GM12864 (cell line): ENCODE results near the gene MCL1.
"Not testable (repeated sequence)": the region's sequence is repeated elsewhere in the genome, so short reads cannot be mapped to it uniquely, and the experiment has no call there.

Experiments used
- DNase-seq: peaks from one replicate; pipeline ENCODE4 v3.0.0-alpha.2; 2011; ENCODE audit warnings: low read depth
- H3K4me3 ChIP-seq: 2 replicates; pipeline ENCODE4 v1.5.1; 2011; ENCODE audit warnings: mild to moderate bottlenecking, low read depth, low read length, control low read depth
- TF ChIP-seq, protein P1 (sequence below): IDR thresholded peaks from 2 replicates; pipeline ENCODE4 v1.5.1; 2011; ENCODE audit warnings: low read depth, mild to moderate bottlenecking, moderate library complexity, low read length, control low read depth, inconsistent platforms; ENCODE audit errors: missing control alignments

MCL1 gene

DNA sequence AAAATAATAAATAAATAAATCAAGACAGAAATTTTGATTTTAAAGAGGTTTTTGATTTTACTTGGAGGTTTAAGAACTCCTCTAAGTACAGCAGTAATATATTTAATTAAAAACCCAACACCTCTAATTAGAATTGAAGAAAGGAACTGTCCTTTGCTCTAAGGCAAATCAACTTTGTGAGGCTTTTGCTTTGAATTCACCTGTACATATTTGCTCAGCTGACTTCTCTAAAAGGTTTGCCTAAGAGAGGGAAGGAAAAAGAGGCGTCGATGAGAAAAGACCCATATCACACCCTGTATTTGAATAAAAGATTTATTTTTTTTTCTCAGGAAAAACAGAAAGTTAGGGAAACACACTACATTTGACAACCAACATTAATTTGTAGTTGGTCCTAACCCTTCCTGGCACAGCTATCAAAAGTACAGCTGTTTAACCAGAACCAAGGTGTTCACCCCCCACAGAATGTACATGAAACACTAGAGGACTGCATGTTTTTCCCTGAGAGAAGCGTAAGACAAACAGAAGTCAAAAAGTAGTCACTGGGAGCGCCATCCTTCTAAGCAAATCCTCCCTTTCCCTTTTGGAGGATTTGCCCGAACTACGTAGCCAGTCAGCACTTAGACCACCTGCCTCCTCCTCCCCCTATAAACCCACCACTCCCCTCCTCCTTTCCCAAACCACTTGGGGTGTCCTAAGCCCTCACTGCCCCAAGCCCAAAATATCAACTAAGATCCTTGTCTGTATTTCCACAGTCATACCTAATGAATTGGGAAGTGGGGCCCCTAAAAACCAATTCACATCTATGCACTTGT is 4.9 kb downstream of the MCL1 start:
- H3K4me3 ChIP-seq, result peak overlapping the region; percentile 98
- TF ChIP-seq, protein P1, sequence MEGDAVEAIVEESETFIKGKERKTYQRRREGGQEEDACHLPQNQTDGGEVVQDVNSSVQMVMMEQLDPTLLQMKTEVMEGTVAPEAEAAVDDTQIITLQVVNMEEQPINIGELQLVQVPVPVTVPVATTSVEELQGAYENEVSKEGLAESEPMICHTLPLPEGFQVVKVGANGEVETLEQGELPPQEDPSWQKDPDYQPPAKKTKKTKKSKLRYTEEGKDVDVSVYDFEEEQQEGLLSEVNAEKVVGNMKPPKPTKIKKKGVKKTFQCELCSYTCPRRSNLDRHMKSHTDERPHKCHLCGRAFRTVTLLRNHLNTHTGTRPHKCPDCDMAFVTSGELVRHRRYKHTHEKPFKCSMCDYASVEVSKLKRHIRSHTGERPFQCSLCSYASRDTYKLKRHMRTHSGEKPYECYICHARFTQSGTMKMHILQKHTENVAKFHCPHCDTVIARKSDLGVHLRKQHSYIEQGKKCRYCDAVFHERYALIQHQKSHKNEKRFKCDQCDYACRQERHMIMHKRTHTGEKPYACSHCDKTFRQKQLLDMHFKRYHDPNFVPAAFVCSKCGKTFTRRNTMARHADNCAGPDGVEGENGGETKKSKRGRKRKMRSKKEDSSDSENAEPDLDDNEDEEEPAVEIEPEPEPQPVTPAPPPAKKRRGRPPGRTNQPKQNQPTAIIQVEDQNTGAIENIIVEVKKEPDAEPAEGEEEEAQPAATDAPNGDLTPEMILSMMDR, result no peak
- DNase-seq, result no peak

DNA sequence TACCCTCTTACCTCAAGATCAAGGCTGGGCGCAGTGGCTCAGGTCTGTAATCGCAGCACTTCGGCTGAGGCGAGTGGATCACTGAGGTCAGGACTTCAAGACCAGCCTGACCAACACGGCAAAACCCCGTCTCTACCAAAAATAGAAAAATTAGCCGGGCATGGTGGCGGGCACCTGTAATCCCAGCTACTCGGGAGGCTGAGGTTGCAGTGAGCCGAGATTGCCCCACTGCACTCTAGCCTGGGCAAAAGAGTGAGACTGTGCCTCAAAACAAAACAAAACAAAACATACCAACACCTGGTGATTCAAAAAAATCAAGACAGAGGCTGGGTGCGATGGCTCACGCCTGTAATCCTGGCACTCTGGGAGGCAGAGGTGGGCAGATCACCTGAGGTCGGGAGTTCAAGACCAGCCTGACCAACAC is 5.8 kb downstream of the MCL1 start:
- not testable (repeated sequence) for DNase-seq
- peak overlapping the region; percentile 23 for H3K4me3 ChIP-seq

GRCh38 chr1:150572918-150573647 is 6.3 kb downstream of the MCL1 start:
- TF ChIP-seq, protein P1, result no peak
- DNase-seq, result no peak
- H3K4me3 ChIP-seq, result peak overlapping the region; percentile 23

GRCh38 chr1:150568594-150568966 is 10.8 kb downstream of the MCL1 start:
- no peak for DNase-seq
- H3K4me3 ChIP-seq, result peak overlapping the region; percentile 46; the same call in 1 of the 2 replicates
- TF ChIP-seq, protein P1, result no peak

DNA sequence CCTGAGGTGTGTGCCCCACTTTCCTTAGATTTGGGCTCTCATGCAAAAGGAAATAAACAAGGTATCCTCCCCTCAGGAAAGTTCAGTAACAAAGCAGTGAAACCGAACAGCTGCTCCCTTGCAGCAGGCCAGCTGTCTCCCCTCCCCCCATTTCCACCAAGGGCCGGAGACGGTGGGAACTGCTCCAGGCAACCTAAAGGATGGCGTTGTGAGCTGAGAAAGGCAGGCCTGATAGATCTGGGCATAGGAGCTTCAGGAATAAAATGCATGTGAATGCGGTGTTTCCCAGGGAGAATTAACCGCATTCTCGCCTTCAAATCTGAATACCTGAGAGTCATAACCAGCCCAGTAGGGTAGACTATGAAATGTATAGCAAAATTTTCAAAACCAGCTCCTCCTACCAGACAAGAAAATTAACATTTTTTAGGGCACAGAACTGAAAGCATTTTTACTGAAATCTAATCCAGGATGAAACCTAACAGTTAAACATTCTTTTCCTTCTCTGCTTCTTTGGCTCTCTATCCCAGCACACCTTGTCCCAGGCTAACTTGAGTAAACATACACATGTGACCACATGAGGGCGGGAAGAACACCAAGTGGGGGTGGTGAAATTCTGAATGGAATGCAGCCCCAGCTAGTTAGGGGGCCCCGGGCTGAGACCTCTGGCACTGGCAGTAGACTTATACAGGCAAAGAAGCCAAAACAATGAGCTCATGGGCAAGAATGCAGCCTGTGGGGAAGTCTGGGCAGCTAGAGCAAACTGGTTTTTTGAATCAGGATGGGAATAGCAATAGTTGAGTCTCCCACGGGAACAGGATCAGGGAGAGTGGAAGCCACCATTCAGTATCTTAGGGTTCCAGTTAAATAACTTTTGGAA is 11.5 kb downstream of the MCL1 start:
- TF ChIP-seq, protein P1, result no peak
- peak; percentile 53 for DNase-seq
- H3K4me3 ChIP-seq, result peak overlapping the region; percentile 46

DNA sequence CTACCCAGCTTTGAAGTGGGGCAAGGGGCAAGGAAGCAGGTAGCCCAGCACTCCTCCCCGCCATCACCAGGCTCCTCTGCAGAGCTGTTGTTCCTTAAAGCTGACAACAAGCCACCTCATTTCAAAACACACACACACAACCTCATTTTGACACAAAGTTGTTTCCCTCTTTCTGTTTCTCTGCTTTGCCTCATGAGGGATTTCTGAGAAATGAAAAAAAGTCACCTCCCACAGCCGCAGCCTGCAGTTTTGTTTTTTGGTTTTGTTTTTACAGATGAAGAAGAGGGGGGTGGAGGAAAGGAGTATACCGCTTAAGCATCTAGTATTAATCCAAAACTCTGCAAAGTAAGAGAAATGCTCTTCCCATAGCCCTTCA is 12.1 kb downstream of the MCL1 start:
- peak overlapping the region; percentile 46 for H3K4me3 ChIP-seq
- TF ChIP-seq, protein P1, result no peak
- peak; percentile 93 for DNase-seq
